H9 (cell line): ENCODE results near the gene NPNT. TPM values are rescaled to one million over a fixed set of nuclear protein-coding genes. Genes with fewer than 3 reads are reported as not detected.

Experiments used
- DNase-seq: peaks from one replicate; pipeline ENCODE4 v3.0.0-alpha.2; 2017
- H2AFZ ChIP-seq: one replicate; pipeline ENCODE4 v1.6.1; 2013; ENCODE audit warnings: mild to moderate bottlenecking, low read length, control low read depth, moderate library complexity
- H2AK5ac ChIP-seq: 2 replicates; pipeline ENCODE4 v1.6.1; 2013; ENCODE audit warnings: low read length, control low read depth, mixed read lengths; ENCODE audit not compliant: insufficient read length
- H2BK120ac ChIP-seq: one replicate; pipeline ENCODE4 v1.6.1; 2013; ENCODE audit warnings: low read depth, mild to moderate bottlenecking, low read length, control low read depth, inconsistent platforms; ENCODE audit not compliant: poor library complexity, severe bottlenecking
- H2BK12ac ChIP-seq: 2 replicates; pipeline ENCODE4 v1.6.1; 2013; ENCODE audit warnings: low read length, control low read depth, mixed read lengths, low read depth; ENCODE audit not compliant: insufficient read length
- H2BK15ac ChIP-seq: 2 replicates; pipeline ENCODE4 v1.6.1; 2013; ENCODE audit warnings: low read depth, low read length, control low read depth
- H2BK20ac ChIP-seq: one replicate; pipeline ENCODE4 v1.6.1; 2013; ENCODE audit warnings: low read depth, mild to moderate bottlenecking, low read length, control low read depth, inconsistent platforms; ENCODE audit not compliant: poor library complexity, severe bottlenecking
- H2BK5ac ChIP-seq: 2 replicates; pipeline ENCODE4 v1.6.1; 2013; ENCODE audit warnings: low read length, control low read depth, mixed read lengths; ENCODE audit not compliant: insufficient read length
- H3K14ac ChIP-seq: 2 replicates; pipeline ENCODE4 v1.6.1; 2013; ENCODE audit warnings: low read length, control low read depth; ENCODE audit not compliant: insufficient read depth
- H3K18ac ChIP-seq: 2 replicates; pipeline ENCODE4 v1.6.1; 2013; ENCODE audit warnings: low read depth, mild to moderate bottlenecking, mixed read lengths, low read length, control low read depth; ENCODE audit not compliant: insufficient read length
- H3K23ac ChIP-seq: 2 replicates; pipeline ENCODE4 v1.6.1; 2013; ENCODE audit warnings: low read length, control low read depth, mixed read lengths, low read depth; ENCODE audit not compliant: insufficient read length
- H3K23me2 ChIP-seq: 2 replicates; pipeline ENCODE4 v1.6.1; 2013; ENCODE audit warnings: low read depth, mild to moderate bottlenecking, mixed read lengths, low read length, control low read depth; ENCODE audit not compliant: insufficient read length, poor library complexity, severe bottlenecking
- H3K27ac ChIP-seq: 2 replicates; pipeline ENCODE4 v1.5.1; 2013; ENCODE audit warnings: low read length, control low read depth, mixed read lengths, low read depth; ENCODE audit not compliant: insufficient read length
- H3K27me3 ChIP-seq: 2 replicates; pipeline ENCODE4 v1.6.1; 2013; ENCODE audit warnings: low read length, control low read depth, inconsistent platforms; ENCODE audit not compliant: insufficient read depth
- H3K4ac ChIP-seq: 2 replicates; pipeline ENCODE4 v1.6.1; 2013; ENCODE audit warnings: low read depth, mild to moderate bottlenecking, control low read depth, inconsistent platforms, low read length, moderate library complexity
- H3K4me1 ChIP-seq: 2 replicates; pipeline ENCODE4 v1.6.1; 2013; ENCODE audit warnings: low read length, control low read depth, inconsistent platforms; ENCODE audit not compliant: insufficient read depth
- H3K4me2 ChIP-seq: 2 replicates; pipeline ENCODE4 v1.6.1; 2013; ENCODE audit warnings: low read length, control low read depth, mixed read lengths; ENCODE audit not compliant: insufficient read length, insufficient read depth
- H3K56ac ChIP-seq: 2 replicates; pipeline ENCODE4 v1.6.1; 2013; ENCODE audit warnings: low read depth, mild to moderate bottlenecking, mixed read lengths, low read length, control low read depth; ENCODE audit not compliant: insufficient read length
- H3K79me1 ChIP-seq: 2 replicates; pipeline ENCODE4 v1.6.1; 2013; ENCODE audit warnings: low read depth, mild to moderate bottlenecking, moderate library complexity, low read length, control low read depth, inconsistent platforms; ENCODE audit not compliant: insufficient read depth, poor library complexity, severe bottlenecking
- H3K79me2 ChIP-seq: 2 replicates; pipeline ENCODE4 v1.6.1; 2013; ENCODE audit warnings: low read length, control low read depth, inconsistent platforms; ENCODE audit not compliant: insufficient read depth
- H3K9ac ChIP-seq: 2 replicates; pipeline ENCODE4 v1.6.1; 2013; ENCODE audit warnings: low read length, control low read depth, mixed read lengths; ENCODE audit not compliant: insufficient read length; ENCODE audit errors: extremely low read depth
- H3K9me3 ChIP-seq: one replicate; pipeline ENCODE4 v1.6.1; 2013; ENCODE audit warnings: low read depth, low read length, inconsistent platforms; ENCODE audit not compliant: control insufficient read depth
- H3T11ph ChIP-seq: one replicate; pipeline ENCODE4 v1.6.1; 2013; ENCODE audit warnings: mild to moderate bottlenecking, low read length, control low read depth, inconsistent platforms
- H4K20me1 ChIP-seq: one replicate; pipeline ENCODE4 v1.6.1; 2013; ENCODE audit not compliant: control insufficient read depth, insufficient read length, insufficient read depth
- H4K5ac ChIP-seq: 2 replicates; pipeline ENCODE4 v1.6.1; 2013; ENCODE audit warnings: low read depth, mild to moderate bottlenecking, mixed read lengths, low read length, control low read depth; ENCODE audit not compliant: insufficient read length
- H4K8ac ChIP-seq: replicated peaks from 2 replicates; pipeline ENCODE4 v1.6.1; 2013; ENCODE audit warnings: low read length, control low read depth, mixed read lengths, low read depth; ENCODE audit not compliant: insufficient read length
- H4K91ac ChIP-seq: 2 replicates; pipeline ENCODE4 v1.6.1; 2013; ENCODE audit warnings: low read depth, mild to moderate bottlenecking, moderate library complexity, mixed read lengths, low read length, control low read depth; ENCODE audit not compliant: insufficient read length
- H3K27ac Mint-ChIP-seq, 3 experiments: 2 replicates in 2 of 3; 3 replicates in 1 of 3; pipeline ENCODE4 v1.8.0; 2020 to 2021; ENCODE audit warnings: mixed read lengths in 3 of 3, mild to moderate bottlenecking in 1 of 3, moderate library complexity in 1 of 3
- H3K27me3 Mint-ChIP-seq: 2 replicates; pipeline ENCODE4 v1.8.0; 2021; ENCODE audit warnings: low read depth, mild to moderate bottlenecking, moderate library complexity, mixed read lengths
- H3K36me3 Mint-ChIP-seq, 3 experiments: 2 replicates in 2 of 3; 3 replicates in 1 of 3; pipeline ENCODE4 v1.8.0; 2020 to 2021; ENCODE audit warnings: low read depth in 3 of 3, mixed read lengths in 3 of 3; ENCODE audit not compliant: insufficient read depth in 1 of 3
- H3K4me1 Mint-ChIP-seq, 2 experiments: 2 replicates each; pipeline ENCODE4 v1.8.0; 2020; ENCODE audit warnings: mixed read lengths in 2 of 2
- H3K4me3 Mint-ChIP-seq, 2 experiments: 2 replicates in 1 of 2; 3 replicates in 1 of 2; pipeline ENCODE4 v1.8.0; 2020 to 2021; ENCODE audit warnings: mild to moderate bottlenecking in 2 of 2, mixed read lengths in 2 of 2, moderate library complexity in 1 of 2
- H3K9me3 Mint-ChIP-seq, 2 experiments: 2 replicates in 1 of 2; 3 replicates in 1 of 2; pipeline ENCODE4 v1.8.0; 2020; ENCODE audit warnings: mild to moderate bottlenecking in 2 of 2, mixed read lengths in 2 of 2, moderate library complexity in 1 of 2
- WGBS: extraction: QIAGEN DNeasy Blood & Tissue Kit; methylation state at CpG from one replicate; pipeline ENCODE4 v1.1.7; 2013; ENCODE audit warnings: missing lambda C conversion rate, low lambda C conversion rate, mixed read lengths; ENCODE audit not compliant: insufficient read length; ENCODE audit errors: extremely low coverage; 5-methylcytosine and 5-hydroxymethylcytosine counted together
- total RNA-seq: library from RNA; stranded (reverse); gene quantifications from 2 replicates; pipeline ENCODE4 v1.2.1, GENCODE V29; 2021
- TF ChIP-seq, protein P1 (sequence below): fragments of 200-600 bp; sonication (generic); conservative IDR thresholded peaks from 3 replicates; pipeline ENCODE4 v1.8.0; 2021; ENCODE audit warnings: antibody characterized with exemption, mild to moderate bottlenecking

NPNT gene
- total RNA-seq, 1 experiment from 2014 or later = 0.37 TPM

DNA sequence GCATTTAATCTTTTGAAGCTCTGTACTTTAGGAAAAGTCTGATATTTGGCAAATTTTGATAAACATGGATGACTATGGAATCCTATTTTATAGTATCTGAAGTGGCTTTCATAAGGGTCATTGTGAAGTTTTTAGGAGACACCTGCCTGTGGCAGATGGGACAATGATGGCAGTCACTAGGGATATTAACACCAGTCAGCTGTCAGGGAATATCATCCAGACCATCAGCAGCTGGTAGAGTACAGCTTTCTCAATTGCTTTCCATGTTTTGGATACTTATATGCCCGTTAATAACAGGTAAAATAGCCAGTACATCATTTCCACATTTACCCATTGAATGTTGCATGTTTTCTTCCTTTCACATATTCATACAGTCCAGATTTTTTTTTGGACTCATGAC, 39.1 kb downstream of the NPNT start:
- Histone ChIP-seq H3K79me2 (no peaks in the 10 kb centered on the region), H2BK12ac (no peak overlapping the region), H4K5ac (no peak overlapping the region), H2BK20ac (no peak overlapping the region), H3K9ac (no peak overlapping the region), H3K14ac (no peak overlapping the region), H3K23ac (no peak overlapping the region), H3K4ac (no peak overlapping the region), H3K18ac (no peak overlapping the region), H3K79me1 (no peaks in the 10 kb centered on the region), H4K8ac (no peak overlapping the region), H2BK5ac (no peak overlapping the region), H2AFZ (no peak overlapping the region), H2AK5ac (no peak overlapping the region), H3K27ac (no peak overlapping the region), H2BK120ac (no peak overlapping the region), H2BK15ac (no peak overlapping the region), H3K27me3 (no peaks in the 10 kb centered on the region), H3K4me2 (no peak overlapping the region), H3K56ac (no peak overlapping the region), H4K20me1 (no peaks in the 10 kb centered on the region), H3K9me3 (no peaks in the 10 kb centered on the region), H4K91ac (no peak overlapping the region), H3T11ph (no peak overlapping the region), H3K4me1 (no peaks in the 10 kb centered on the region), H3K23me2 (no peaks in the 10 kb centered on the region)
- Mint-ChIP-seq H3K36me3 (no peaks in the 10 kb centered on the region), H3K27me3 (no peaks in the 10 kb centered on the region), H3K27ac (no peak overlapping the region), H3K4me1 (peaks cover 0 to 2% of the 10 kb centered on the region in 2 experiments; a peak in 1 of 4 replicates), H3K4me3 (no peak overlapping the region), H3K9me3 (no peaks in the 10 kb centered on the region)
- WGBS = no CpG with 5 or more reads among the region's 1 CpG
- no peak for DNase-seq
- TF ChIP-seq, protein P1, sequence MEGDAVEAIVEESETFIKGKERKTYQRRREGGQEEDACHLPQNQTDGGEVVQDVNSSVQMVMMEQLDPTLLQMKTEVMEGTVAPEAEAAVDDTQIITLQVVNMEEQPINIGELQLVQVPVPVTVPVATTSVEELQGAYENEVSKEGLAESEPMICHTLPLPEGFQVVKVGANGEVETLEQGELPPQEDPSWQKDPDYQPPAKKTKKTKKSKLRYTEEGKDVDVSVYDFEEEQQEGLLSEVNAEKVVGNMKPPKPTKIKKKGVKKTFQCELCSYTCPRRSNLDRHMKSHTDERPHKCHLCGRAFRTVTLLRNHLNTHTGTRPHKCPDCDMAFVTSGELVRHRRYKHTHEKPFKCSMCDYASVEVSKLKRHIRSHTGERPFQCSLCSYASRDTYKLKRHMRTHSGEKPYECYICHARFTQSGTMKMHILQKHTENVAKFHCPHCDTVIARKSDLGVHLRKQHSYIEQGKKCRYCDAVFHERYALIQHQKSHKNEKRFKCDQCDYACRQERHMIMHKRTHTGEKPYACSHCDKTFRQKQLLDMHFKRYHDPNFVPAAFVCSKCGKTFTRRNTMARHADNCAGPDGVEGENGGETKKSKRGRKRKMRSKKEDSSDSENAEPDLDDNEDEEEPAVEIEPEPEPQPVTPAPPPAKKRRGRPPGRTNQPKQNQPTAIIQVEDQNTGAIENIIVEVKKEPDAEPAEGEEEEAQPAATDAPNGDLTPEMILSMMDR = no peak
